ENCODE results near the gene FOXE1. TPM values are rescaled to one million over a fixed set of nuclear protein-coding genes. Genes with fewer than 3 reads are reported as not detected.

Gene FOXE1
- total RNA-seq, 1 experiment from 2014 or later = not detected

- H3K4me2 ChIP-seq (ENCODE audit: insufficient read depth, insufficient read length, low read length) = no peak overlapping the region
- H2AK5ac ChIP-seq (ENCODE audit: insufficient read length, low read length) = no peak overlapping the region
- no peak overlapping the region for H3K56ac ChIP-seq (ENCODE audit: insufficient read length, low read depth, low read length)
- no peaks in the 10 kb centered on the region for H3K23me2 ChIP-seq (ENCODE audit: insufficient read length, low read depth, low read length, poor library complexity, severe bottlenecking)
- H3K14ac ChIP-seq (ENCODE audit: insufficient read depth, low read length) = no peak overlapping the region
- H2BK12ac ChIP-seq (ENCODE audit: insufficient read length, low read depth, low read length) = no peak overlapping the region
- H3K4me1 ChIP-seq (ENCODE audit: insufficient read depth, low read length) = no peaks in the 10 kb centered on the region; the same call in 1 of the 2 replicates
- H3K36me3 Mint-ChIP-seq (ENCODE audit: insufficient read depth in 1 of 3, low read depth in 3 of 3) = no peaks in the 10 kb centered on the region; a peak in 1 of 7 replicates
- no peak overlapping the region for H3K27ac Mint-ChIP-seq
- H3K9me3 ChIP-seq (ENCODE audit: control insufficient read depth, low read depth, low read length) = no peaks in the 10 kb centered on the region
- H3K27me3 Mint-ChIP-seq (ENCODE audit: low read depth) = peaks cover 51% of the 10 kb centered on the region
- no peak overlapping the region for H2BK120ac ChIP-seq (ENCODE audit: low read depth, low read length, poor library complexity, severe bottlenecking)
- no peak overlapping the region for H4K8ac ChIP-seq (replicated peaks; ENCODE audit: insufficient read length, low read depth, low read length)
- H3K4me1 Mint-ChIP-seq = peaks cover 8 to 12% of the 10 kb centered on the region in 2 experiments
- no peak for TF ChIP-seq CTCF (conservative IDR thresholded peaks at IDR 0.05)
- H3T11ph ChIP-seq (ENCODE audit: low read length) = no peak overlapping the region
- H2BK5ac ChIP-seq (ENCODE audit: insufficient read length, low read length) = no peak overlapping the region
- H3K18ac ChIP-seq (ENCODE audit: insufficient read length, low read depth, low read length) = no peak overlapping the region
- no peak overlapping the region for H3K9ac ChIP-seq (ENCODE audit: extremely low read depth, insufficient read length, low read length)
- no peak overlapping the region for H3K4me3 Mint-ChIP-seq
- WGBS (ENCODE audit: extremely low coverage, insufficient read length, low lambda C conversion rate) = no CpG with 5 or more reads among the region's 6 CpGs
- DNase-seq = no peak
- no peaks in the 10 kb centered on the region for H3K79me2 ChIP-seq (ENCODE audit: insufficient read depth, low read length)
- no peaks in the 10 kb centered on the region for H4K20me1 ChIP-seq (ENCODE audit: control insufficient read depth, insufficient read depth, insufficient read length)
- no peaks in the 10 kb centered on the region for H3K27me3 ChIP-seq (ENCODE audit: insufficient read depth, low read length)
- no peak overlapping the region for H2BK15ac ChIP-seq (ENCODE audit: low read depth, low read length)
- no peak overlapping the region for H2BK20ac ChIP-seq (ENCODE audit: low read depth, low read length, poor library complexity, severe bottlenecking)
- H2AFZ ChIP-seq (ENCODE audit: low read length) = no peak overlapping the region
- H3K79me1 ChIP-seq (ENCODE audit: insufficient read depth, low read depth, low read length, poor library complexity, severe bottlenecking) = no peaks in the 10 kb centered on the region
- H3K9me3 Mint-ChIP-seq = peaks cover 2 to 4% of the 10 kb centered on the region in 2 experiments; a peak in 3 of 5 replicates
- no peak overlapping the region for H4K91ac ChIP-seq (ENCODE audit: insufficient read length, low read depth, low read length)
- H3K4ac ChIP-seq (ENCODE audit: low read depth, low read length) = no peak overlapping the region
- no peak overlapping the region for H4K5ac ChIP-seq (ENCODE audit: insufficient read length, low read depth, low read length)
- H3K27ac ChIP-seq (ENCODE audit: insufficient read length, low read depth, low read length) = no peak overlapping the region
- no peak overlapping the region for H3K23ac ChIP-seq (ENCODE audit: insufficient read length, low read depth, low read length)
Observed at GRCh38 chr9:97874624-97875023, 21.6 kb downstream of the FOXE1 start.
